OCI-LY3 (cell line): ENCODE measurements around the gene AOX1.

ENCODE experiments used
- CTCF ChIP-seq: fragments of 200-600, 300-600 bp; sonication (generic); IDR thresholded peaks from 2 replicates; pipeline ENCODE4 v1.5.1; 2014; ENCODE audit warnings: antibody characterized with exemption, low read length, low read depth
- EZH2phosphoT487 ChIP-seq: fragments of 200-600 bp; shearing (Covaris generic); IDR thresholded peaks from 2 replicates; pipeline ENCODE4 v1.6.1; 2018; ENCODE audit warnings: antibody characterized with exemption, mixed run types, low read depth

- TF ChIP-seq EZH2phosphoT487: no peak
- no peak for TF ChIP-seq CTCF
Measured at GRCh38 chr2:200695191-200695590, 109.4 kb downstream of the AOX1 start.
